ENCODE results near the gene LRRC37B.
"Not testable (repeated sequence)": the region's sequence is repeated elsewhere in the genome, so short reads cannot be mapped to it uniquely, and the experiment has no call there.

The LRRC37B gene

DNA sequence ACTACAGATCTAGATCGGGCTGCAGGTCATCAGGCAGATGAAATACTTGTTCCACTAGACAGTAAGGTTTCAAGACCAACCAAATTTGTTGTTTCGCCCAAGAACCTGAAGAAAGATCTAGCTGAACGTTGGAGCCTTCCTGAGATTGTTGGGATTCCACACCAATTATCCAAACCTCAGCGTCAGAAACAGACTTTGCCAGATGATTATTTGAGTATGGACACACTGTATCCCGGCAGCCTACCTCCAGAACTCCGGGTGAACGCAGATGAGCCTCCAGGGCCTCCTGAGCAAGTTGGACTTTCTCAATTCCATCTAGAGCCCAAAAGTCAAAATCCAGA lies 14.4 kb downstream of the LRRC37B start:
- no peak for TF ChIP-seq CTCF (IDR thresholded peaks at IDR 0.05; ENCODE audit: low read depth, low read length)
- no peak for DNase-seq (ENCODE audit: low read depth in 2 of 2)
- H3K4me3 ChIP-seq (replicated peaks in 1 of 2; ENCODE audit: low read depth in 2 of 2, low read length in 2 of 2): no peak overlapping the region

- not testable (repeated sequence) for DNase-seq (ENCODE audit: low read depth in 2 of 2); H3K4me3 ChIP-seq (replicated peaks in 1 of 2; ENCODE audit: low read depth in 2 of 2, low read length in 2 of 2)
Observed at GRCh38 chr17:32022554-32022953, 15.4 kb downstream of the LRRC37B start.

GRCh38 chr17:32027271-32027670 lies 20.1 kb downstream of the LRRC37B start:
- not testable (repeated sequence) for H3K4me3 ChIP-seq (replicated peaks in 1 of 2; ENCODE audit: low read depth in 2 of 2, low read length in 2 of 2); DNase-seq (ENCODE audit: low read depth in 2 of 2)

GRCh38 chr17:32033223-32033622 lies 26.0 kb downstream of the LRRC37B start:
- TF ChIP-seq CTCF (IDR thresholded peaks at IDR 0.05; ENCODE audit: low read depth, low read length): no peak
- no peak for DNase-seq (ENCODE audit: low read depth in 2 of 2)
- no peak overlapping the region for H3K4me3 ChIP-seq (replicated peaks in 1 of 2; ENCODE audit: low read depth in 2 of 2, low read length in 2 of 2)

- not testable (repeated sequence) for DNase-seq (ENCODE audit: low read depth in 2 of 2)
Observed at GRCh38 chr17:32033812-32034211, 26.6 kb downstream of the LRRC37B start.

GRCh38 chr17:32040246-32040645 lies 33.1 kb downstream of the LRRC37B start:
- H3K4me3 ChIP-seq (replicated peaks in 1 of 2; ENCODE audit: low read depth in 2 of 2, low read length in 2 of 2); DNase-seq (ENCODE audit: low read depth in 2 of 2): not testable (repeated sequence)

More at GRCh38 chr17:32033812-32034211, 26.6 kb downstream of the LRRC37B start:
- H3K4me3 ChIP-seq (replicated peaks in 1 of 2; ENCODE audit: low read depth in 2 of 2, low read length in 2 of 2): not testable (repeated sequence)

- not testable (repeated sequence) for DNase-seq (ENCODE audit: low read depth in 2 of 2); H3K4me3 ChIP-seq (replicated peaks in 1 of 2; ENCODE audit: low read depth in 2 of 2, low read length in 2 of 2)
Observed at GRCh38 chr17:32041306-32041875, 34.2 kb downstream of the LRRC37B start.

DNA sequence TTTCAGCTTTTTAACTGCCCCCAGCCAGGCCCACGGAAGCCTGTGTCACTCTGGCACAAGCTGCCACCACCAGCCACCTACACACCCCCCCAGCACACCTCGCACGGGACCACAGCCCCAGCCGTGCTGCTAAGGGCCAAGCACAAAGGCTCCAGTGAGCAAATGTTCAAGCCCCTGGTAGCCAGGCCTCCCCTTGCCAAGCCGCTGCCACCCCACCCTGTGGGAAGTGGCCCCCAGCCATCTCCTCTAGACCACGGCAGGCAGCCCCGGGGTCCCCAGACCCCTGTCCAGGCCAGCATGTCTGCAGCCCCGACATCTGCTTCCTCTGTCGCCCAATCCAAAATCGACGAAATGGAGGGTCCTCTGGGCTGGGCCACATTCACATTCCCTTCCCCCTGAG lies 35.1 kb downstream of the LRRC37B start:
- not testable (repeated sequence) for H3K4me3 ChIP-seq (replicated peaks in 1 of 2; ENCODE audit: low read depth in 2 of 2, low read length in 2 of 2); DNase-seq (ENCODE audit: low read depth in 2 of 2)

DNA sequence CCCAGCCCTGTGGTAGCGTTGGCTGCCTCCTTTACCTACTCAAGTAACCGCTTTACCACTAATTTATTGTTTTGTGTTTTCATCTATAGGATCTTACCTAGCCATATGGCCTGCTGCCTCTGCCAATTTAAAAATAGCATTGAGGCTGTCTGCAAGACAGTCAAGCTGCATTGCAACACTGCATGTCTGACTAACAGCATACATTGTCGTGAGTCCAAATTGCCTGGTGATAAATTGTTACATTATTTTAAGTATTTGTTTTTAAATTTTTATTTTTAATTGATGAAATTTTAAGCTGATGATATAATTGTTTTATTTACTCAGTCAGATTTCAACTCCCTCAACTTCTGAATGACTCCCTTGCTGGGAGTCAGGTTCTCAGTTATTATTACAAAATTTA lies 38.4 kb downstream of the LRRC37B start:
- not testable (repeated sequence) for H3K4me3 ChIP-seq (replicated peaks in 1 of 2; ENCODE audit: low read depth in 2 of 2, low read length in 2 of 2)
- peak; percentile 20 to 51 for DNase-seq (ENCODE audit: low read depth in 2 of 2)

DNA sequence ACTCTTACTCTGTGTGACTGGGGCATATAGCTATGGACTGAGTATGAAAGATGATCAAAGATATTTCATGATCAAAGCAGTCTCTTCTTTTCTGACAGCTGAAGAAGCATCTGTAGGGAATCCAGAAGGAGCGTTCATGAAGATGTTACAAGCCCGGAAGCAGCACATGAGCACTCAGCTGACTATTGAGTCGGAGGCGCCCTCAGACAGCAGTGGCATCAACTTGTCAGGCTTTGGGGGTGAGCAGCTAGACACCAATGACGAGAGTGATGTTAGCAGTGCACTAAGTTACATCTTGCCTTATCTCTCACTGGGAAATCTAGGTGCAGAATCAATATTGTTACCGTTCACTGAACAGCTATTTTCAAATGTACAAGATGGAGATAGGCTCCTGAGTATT lies 40.5 kb downstream of the LRRC37B start:
- H3K4me3 ChIP-seq (replicated peaks in 1 of 2; ENCODE audit: low read depth in 2 of 2, low read length in 2 of 2); DNase-seq (ENCODE audit: low read depth in 2 of 2): not testable (repeated sequence)

GRCh38 chr17:32054985-32055384 lies 47.8 kb downstream of the LRRC37B start:
- not testable (repeated sequence) for H3K4me3 ChIP-seq (replicated peaks in 1 of 2; ENCODE audit: low read depth in 2 of 2, low read length in 2 of 2); DNase-seq (ENCODE audit: low read depth in 2 of 2)

- not testable (repeated sequence) for H3K4me3 ChIP-seq (replicated peaks in 1 of 2; ENCODE audit: low read depth in 2 of 2, low read length in 2 of 2); DNase-seq (ENCODE audit: low read depth in 2 of 2)
Observed at GRCh38 chr17:32055425-32055824, 48.2 kb downstream of the LRRC37B start.

GRCh38 chr17:32056500-32056899 lies 49.3 kb downstream of the LRRC37B start:
- not testable (repeated sequence) for DNase-seq (ENCODE audit: low read depth in 2 of 2); H3K4me3 ChIP-seq (replicated peaks in 1 of 2; ENCODE audit: low read depth in 2 of 2, low read length in 2 of 2)

- not testable (repeated sequence) for H3K4me3 ChIP-seq (replicated peaks in 1 of 2; ENCODE audit: low read depth in 2 of 2, low read length in 2 of 2); DNase-seq (ENCODE audit: low read depth in 2 of 2)
Observed at GRCh38 chr17:32057460-32058105, 50.4 kb downstream of the LRRC37B start.

GRCh38 chr17:32060695-32061094 lies 53.5 kb downstream of the LRRC37B start:
- DNase-seq (ENCODE audit: low read depth in 2 of 2); H3K4me3 ChIP-seq (replicated peaks in 1 of 2; ENCODE audit: low read depth in 2 of 2, low read length in 2 of 2): not testable (repeated sequence)

DNA sequence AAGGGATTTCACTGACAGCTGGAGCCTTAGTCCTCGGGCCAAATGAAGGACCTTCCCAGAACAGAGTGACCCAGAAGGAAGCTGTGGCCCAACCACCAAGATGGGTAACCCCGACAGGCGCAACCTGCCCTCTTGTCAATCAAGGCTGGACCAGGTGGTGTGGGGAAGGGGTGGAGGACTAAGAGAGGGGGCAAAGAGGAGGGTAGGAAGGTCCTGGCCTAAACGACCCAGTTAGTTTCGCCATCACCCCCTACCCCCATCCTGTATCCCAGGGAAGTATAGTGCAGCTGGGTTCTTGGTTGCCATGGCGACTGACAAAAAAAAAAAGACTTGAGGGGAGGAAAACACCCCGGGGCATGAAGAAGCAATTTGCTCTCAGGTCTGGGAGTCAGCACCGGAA lies 54.7 kb downstream of the LRRC37B start:
- DNase-seq (ENCODE audit: low read depth in 2 of 2): not testable (repeated sequence)

GRCh38 chr17:32064091-32064490 lies 56.9 kb downstream of the LRRC37B start:
- DNase-seq (ENCODE audit: low read depth in 2 of 2); H3K4me3 ChIP-seq (replicated peaks in 1 of 2; ENCODE audit: low read depth in 2 of 2, low read length in 2 of 2): not testable (repeated sequence)

More for the DNA sequence above, 54.7 kb downstream of the LRRC37B start:
- not testable (repeated sequence) for H3K4me3 ChIP-seq (replicated peaks in 1 of 2; ENCODE audit: low read depth in 2 of 2, low read length in 2 of 2)
